ENCODE data around the gene CMC2. TPM values are rescaled to one million over a fixed set of nuclear protein-coding genes. Genes with fewer than 3 reads are reported as not detected.

The CMC2 gene
- total RNA-seq, 1 donor: 18.5 TPM

DNA sequence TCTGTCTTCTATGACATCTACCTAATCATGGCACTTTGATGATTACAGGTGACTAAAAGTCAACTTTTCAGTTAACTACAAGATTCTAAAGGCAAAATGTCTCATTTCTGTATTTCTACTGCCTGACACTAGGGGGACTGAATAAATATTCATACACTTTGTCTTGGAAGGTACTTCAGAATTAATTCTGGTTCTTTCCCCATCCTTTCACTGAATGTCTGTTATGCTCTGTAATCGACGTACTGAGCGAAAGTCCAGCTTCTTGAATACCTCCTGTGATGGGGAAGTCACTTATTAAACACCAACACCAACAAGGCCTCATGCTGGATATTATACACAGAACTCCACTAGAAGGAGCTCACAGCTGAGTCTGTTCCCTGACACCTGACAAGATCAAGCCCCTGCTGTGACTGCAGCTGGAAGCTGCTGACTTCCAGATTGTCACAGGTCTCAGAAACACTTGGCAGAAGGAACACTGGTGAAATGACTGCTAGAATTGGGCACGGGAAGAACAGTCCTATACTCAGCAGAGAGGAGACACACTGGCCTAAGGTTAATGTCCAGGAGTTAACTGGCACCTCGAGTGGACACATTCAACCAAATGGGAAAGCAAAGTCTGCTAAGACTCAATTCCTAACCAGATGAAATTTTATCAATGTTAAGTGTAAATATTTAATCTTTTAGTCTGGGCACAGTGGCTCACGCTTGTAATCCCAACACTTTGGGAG lies 31.9 kb downstream of the CMC2 start:
- Histone ChIP-seq H4K20me1 (ENCODE audit: insufficient read depth, low read length) (no peaks in the 10 kb centered on the region), H2AFZ (ENCODE audit: low read length) (no peak overlapping the region), H3K36me3 (ENCODE audit: insufficient read depth, low read length) (peaks cover 18% of the 10 kb centered on the region), H3K27ac (ENCODE audit: low read depth, low read length) (no peak overlapping the region), H3K27me3 (ENCODE audit: insufficient read depth, low read length) (no peaks in the 10 kb centered on the region), H3K4me2 (ENCODE audit: insufficient read depth, low read length) (no peak overlapping the region), H3K4me3 (ENCODE audit: insufficient read depth, low read length) (no peak overlapping the region), H3K4me1 (ENCODE audit: insufficient read depth, low read length) (peaks cover 6% of the 10 kb centered on the region), H3K9me3 (ENCODE audit: low read depth, low read length) (no peaks in the 10 kb centered on the region), H3K79me2 (ENCODE audit: insufficient read depth, low read length) (no peaks in the 10 kb centered on the region)
- TF ChIP-seq, protein P1, sequence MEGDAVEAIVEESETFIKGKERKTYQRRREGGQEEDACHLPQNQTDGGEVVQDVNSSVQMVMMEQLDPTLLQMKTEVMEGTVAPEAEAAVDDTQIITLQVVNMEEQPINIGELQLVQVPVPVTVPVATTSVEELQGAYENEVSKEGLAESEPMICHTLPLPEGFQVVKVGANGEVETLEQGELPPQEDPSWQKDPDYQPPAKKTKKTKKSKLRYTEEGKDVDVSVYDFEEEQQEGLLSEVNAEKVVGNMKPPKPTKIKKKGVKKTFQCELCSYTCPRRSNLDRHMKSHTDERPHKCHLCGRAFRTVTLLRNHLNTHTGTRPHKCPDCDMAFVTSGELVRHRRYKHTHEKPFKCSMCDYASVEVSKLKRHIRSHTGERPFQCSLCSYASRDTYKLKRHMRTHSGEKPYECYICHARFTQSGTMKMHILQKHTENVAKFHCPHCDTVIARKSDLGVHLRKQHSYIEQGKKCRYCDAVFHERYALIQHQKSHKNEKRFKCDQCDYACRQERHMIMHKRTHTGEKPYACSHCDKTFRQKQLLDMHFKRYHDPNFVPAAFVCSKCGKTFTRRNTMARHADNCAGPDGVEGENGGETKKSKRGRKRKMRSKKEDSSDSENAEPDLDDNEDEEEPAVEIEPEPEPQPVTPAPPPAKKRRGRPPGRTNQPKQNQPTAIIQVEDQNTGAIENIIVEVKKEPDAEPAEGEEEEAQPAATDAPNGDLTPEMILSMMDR (IDR thresholded peaks at IDR 0.05; ENCODE audit: extremely low read depth, low read depth, low read length): peak; percentile 58
- DNase-seq (ENCODE audit: insufficient read length, low spot score, missing footprints): no peak

DNA sequence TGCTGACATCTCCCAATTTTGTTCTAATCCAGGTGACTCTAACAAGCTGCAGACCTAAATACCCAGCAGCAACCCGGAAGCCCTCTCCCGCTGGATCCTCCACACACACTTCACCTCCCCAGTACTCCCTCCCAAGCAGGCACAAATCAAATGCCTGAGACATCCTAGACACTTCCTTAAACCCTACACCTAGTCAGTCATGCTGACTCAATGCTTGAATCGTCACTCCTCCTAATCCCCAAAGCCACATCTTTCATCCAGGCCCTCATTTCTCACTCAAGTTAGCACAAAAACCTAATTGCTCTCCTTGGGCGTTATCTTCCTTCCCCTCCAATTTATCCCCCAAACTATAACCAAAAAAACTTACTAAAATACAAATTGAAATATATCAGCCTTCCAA lies 32.7 kb downstream of the CMC2 start:
- Histone ChIP-seq H3K4me3 (ENCODE audit: insufficient read depth, low read length) (no peak overlapping the region), H4K20me1 (ENCODE audit: insufficient read depth, low read length) (no peaks in the 10 kb centered on the region), H3K4me1 (ENCODE audit: insufficient read depth, low read length) (peaks cover 9% of the 10 kb centered on the region), H3K27ac (ENCODE audit: low read depth, low read length) (peak overlapping the region; percentile 32), H3K27me3 (ENCODE audit: insufficient read depth, low read length) (no peaks in the 10 kb centered on the region), H2AFZ (ENCODE audit: low read length) (no peak overlapping the region), H3K9me3 (ENCODE audit: low read depth, low read length) (no peaks in the 10 kb centered on the region), H3K36me3 (ENCODE audit: insufficient read depth, low read length) (peaks cover 14% of the 10 kb centered on the region), H3K4me2 (ENCODE audit: insufficient read depth, low read length) (no peak overlapping the region), H3K79me2 (ENCODE audit: insufficient read depth, low read length) (no peaks in the 10 kb centered on the region)
- no peak for DNase-seq (ENCODE audit: insufficient read length, low spot score, missing footprints)
- TF ChIP-seq, protein P1 (IDR thresholded peaks at IDR 0.05; ENCODE audit: extremely low read depth, low read depth, low read length): no peak

DNA sequence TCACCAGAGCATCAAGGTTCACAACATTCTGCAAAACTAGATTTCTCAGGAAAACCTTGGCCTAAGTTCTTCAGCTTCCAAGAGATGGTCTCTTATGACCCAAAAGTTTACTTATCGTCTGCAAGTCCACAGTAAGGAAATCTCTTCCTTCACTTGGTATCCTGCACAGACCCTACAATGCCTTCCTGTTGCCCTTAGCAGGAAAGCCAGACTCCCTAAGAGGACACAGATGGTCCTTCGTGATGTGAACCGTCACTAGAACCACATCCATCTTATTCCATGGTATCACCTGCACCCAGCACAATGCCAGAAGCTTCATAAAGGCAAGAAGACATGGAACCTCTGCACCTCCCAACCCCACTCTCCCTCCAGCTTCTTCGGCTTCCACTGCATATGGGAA lies 34.1 kb downstream of the CMC2 start:
- H3K27ac ChIP-seq (ENCODE audit: low read depth, low read length): no peak overlapping the region
- no peaks in the 10 kb centered on the region for H3K79me2 ChIP-seq (ENCODE audit: insufficient read depth, low read length)
- no peak overlapping the region for H3K4me2 ChIP-seq (ENCODE audit: insufficient read depth, low read length)
- peaks cover 14% of the 10 kb centered on the region for H3K4me1 ChIP-seq (ENCODE audit: insufficient read depth, low read length)
- H2AFZ ChIP-seq (ENCODE audit: low read length): no peak overlapping the region
- no peak for DNase-seq (ENCODE audit: insufficient read length, low spot score, missing footprints)
- H3K27me3 ChIP-seq (ENCODE audit: insufficient read depth, low read length): no peaks in the 10 kb centered on the region
- no peaks in the 10 kb centered on the region for H3K9me3 ChIP-seq (ENCODE audit: low read depth, low read length)
- TF ChIP-seq, protein P1 (IDR thresholded peaks at IDR 0.05; ENCODE audit: extremely low read depth, low read depth, low read length): no peak
- no peaks in the 10 kb centered on the region for H4K20me1 ChIP-seq (ENCODE audit: insufficient read depth, low read length)
- H3K4me3 ChIP-seq (ENCODE audit: insufficient read depth, low read length): no peak overlapping the region
- H3K36me3 ChIP-seq (ENCODE audit: insufficient read depth, low read length): peaks cover 6% of the 10 kb centered on the region

DNA sequence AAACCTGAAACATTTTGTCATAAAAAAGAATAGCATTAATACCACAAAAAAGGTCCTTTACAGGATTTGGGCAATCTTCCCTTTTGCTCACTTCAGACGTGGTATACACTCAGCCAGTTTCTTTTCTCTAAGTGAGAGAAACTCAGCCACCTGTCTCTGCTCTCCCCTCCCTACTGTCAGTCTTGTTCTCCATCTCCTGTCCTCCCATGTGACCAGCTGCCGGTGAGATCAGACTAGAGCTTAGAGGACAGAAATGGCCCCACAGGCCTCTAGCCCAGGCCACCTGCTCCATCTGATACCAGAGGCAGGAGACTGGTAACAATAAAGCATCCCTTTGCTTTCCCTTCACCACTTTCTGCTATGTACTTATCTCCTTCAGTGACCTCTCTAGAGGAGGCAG lies 34.9 kb downstream of the CMC2 start:
- no peaks in the 10 kb centered on the region for H3K79me2 ChIP-seq (ENCODE audit: insufficient read depth, low read length)
- TF ChIP-seq, protein P1 (IDR thresholded peaks at IDR 0.05; ENCODE audit: extremely low read depth, low read depth, low read length): no peak
- H3K36me3 ChIP-seq (ENCODE audit: insufficient read depth, low read length): peaks cover 6% of the 10 kb centered on the region
- no peak overlapping the region for H3K4me3 ChIP-seq (ENCODE audit: insufficient read depth, low read length)
- H3K27me3 ChIP-seq (ENCODE audit: insufficient read depth, low read length): no peaks in the 10 kb centered on the region
- peaks cover 14% of the 10 kb centered on the region for H3K4me1 ChIP-seq (ENCODE audit: insufficient read depth, low read length)
- H2AFZ ChIP-seq (ENCODE audit: low read length): no peak overlapping the region
- H3K9me3 ChIP-seq (ENCODE audit: low read depth, low read length): no peaks in the 10 kb centered on the region
- H3K4me2 ChIP-seq (ENCODE audit: insufficient read depth, low read length): no peak overlapping the region
- no peak overlapping the region for H3K27ac ChIP-seq (ENCODE audit: low read depth, low read length)
- DNase-seq (ENCODE audit: insufficient read length, low spot score, missing footprints): no peak
- H4K20me1 ChIP-seq (ENCODE audit: insufficient read depth, low read length): no peaks in the 10 kb centered on the region
